Neural progenitor cell (in vitro differentiated cells): ENCODE results near the gene FMR1. TPM values are rescaled to one million over a fixed set of nuclear protein-coding genes. Genes with fewer than 3 reads are reported as not detected.

Source experiments
- DNase-seq: peaks from one replicate; pipeline ENCODE4 v3.0.0-alpha.2; 2016; ENCODE audit warnings: low spot score
- H2AFZ ChIP-seq: fragments of 200-600 bp; sonication (generic); replicated peaks from 2 replicates; pipeline ENCODE4 v1.6.1; 2016; ENCODE audit warnings: antibody characterized with exemption
- H3F3A ChIP-seq: fragments of 200-600 bp; sonication (generic); 2 replicates; pipeline ENCODE4 v1.6.1; 2016; ENCODE audit warnings: antibody characterized with exemption, low read depth
- H3K27ac ChIP-seq: fragments of 200-600 bp; sonication (generic); 2 replicates; pipeline ENCODE4 v1.5.1; 2016; ENCODE audit warnings: mild to moderate bottlenecking
- H3K27me3 ChIP-seq: fragments of 200-600 bp; sonication (generic); 2 replicates; pipeline ENCODE4 v1.6.1; 2016; ENCODE audit warnings: mild to moderate bottlenecking, moderate library complexity
- H3K36me3 ChIP-seq: fragments of 200-600 bp; sonication (generic); 2 replicates; pipeline ENCODE4 v1.5.1; 2016
- H3K4me1 ChIP-seq: fragments of 200-600 bp; sonication (generic); 2 replicates; pipeline ENCODE4 v1.6.1; 2016; ENCODE audit warnings: mixed run types
- H3K4me2 ChIP-seq: fragments of 200-600 bp; sonication (generic); 2 replicates; pipeline ENCODE4 v1.6.1; 2016
- H3K4me3 ChIP-seq: fragments of 200-600 bp; sonication (generic); 2 replicates; pipeline ENCODE4 v1.5.1; 2016
- H3K79me2 ChIP-seq: fragments of 200-600 bp; sonication (generic); 2 replicates; pipeline ENCODE4 v1.6.1; 2016; ENCODE audit warnings: low read depth
- H3K9ac ChIP-seq: fragments of 200-600 bp; sonication (generic); 2 replicates; pipeline ENCODE4 v1.6.1; 2016
- H3K9me3 ChIP-seq: fragments of 200-600 bp; sonication (generic); 2 replicates; pipeline ENCODE4 v1.5.1; 2016; ENCODE audit warnings: low read depth
- H4K20me1 ChIP-seq: fragments of 200-600 bp; sonication (generic); 2 replicates; pipeline ENCODE4 v1.6.1; 2016; ENCODE audit warnings: low read depth
- H3K27ac Mint-ChIP-seq: 3 replicates; pipeline ENCODE4 v1.8.0; 2021; ENCODE audit warnings: mixed read lengths
- H3K27me3 Mint-ChIP-seq: 2 replicates; pipeline ENCODE4 v1.8.0; 2022; ENCODE audit warnings: low read depth, mild to moderate bottlenecking, inconsistent platforms, moderate library complexity, mixed read lengths; ENCODE audit not compliant: insufficient read depth
- H3K36me3 Mint-ChIP-seq: 3 replicates; pipeline ENCODE4 v1.8.0; 2021; ENCODE audit warnings: mixed read lengths
- H3K4me1 Mint-ChIP-seq: 3 replicates; pipeline ENCODE4 v1.8.0; 2021; ENCODE audit warnings: mixed read lengths
- H3K4me3 Mint-ChIP-seq: 3 replicates; pipeline ENCODE4 v1.8.0; 2021; ENCODE audit warnings: mild to moderate bottlenecking, moderate library complexity, mixed read lengths
- H3K9me3 Mint-ChIP-seq: 3 replicates; pipeline ENCODE4 v1.8.0; 2020; ENCODE audit warnings: mixed read lengths
- EZH2 ChIP-seq: fragments of 200-600 bp; sonication (generic); IDR thresholded peaks from 2 replicates; pipeline ENCODE4 v1.6.1; 2017; ENCODE audit warnings: antibody characterized with exemption, mild to moderate bottlenecking, moderate library complexity
- EZH2phosphoT487 ChIP-seq: fragments of 200-600 bp; sonication (generic); IDR thresholded peaks from 2 replicates; pipeline ENCODE4 v1.6.1; 2017; ENCODE audit warnings: antibody characterized with exemption
- total RNA-seq: library from RNA; depleted of rRNA; stranded (reverse); fragments of >200 nt; gene quantifications from 2 replicates; pipeline ENCODE4 v1.2.3, GENCODE V29; 2015; ENCODE audit warnings: low replicate concordance
- TF ChIP-seq, protein P1 (sequence below): fragments of 200-600 bp; sonication (generic); IDR thresholded peaks from 2 replicates; pipeline ENCODE4 v1.5.1; 2017; ENCODE audit warnings: antibody characterized with exemption, mild to moderate bottlenecking

Gene FMR1
- total RNA-seq, 1 donor from 2014 or later: 61.1 TPM

DNA sequence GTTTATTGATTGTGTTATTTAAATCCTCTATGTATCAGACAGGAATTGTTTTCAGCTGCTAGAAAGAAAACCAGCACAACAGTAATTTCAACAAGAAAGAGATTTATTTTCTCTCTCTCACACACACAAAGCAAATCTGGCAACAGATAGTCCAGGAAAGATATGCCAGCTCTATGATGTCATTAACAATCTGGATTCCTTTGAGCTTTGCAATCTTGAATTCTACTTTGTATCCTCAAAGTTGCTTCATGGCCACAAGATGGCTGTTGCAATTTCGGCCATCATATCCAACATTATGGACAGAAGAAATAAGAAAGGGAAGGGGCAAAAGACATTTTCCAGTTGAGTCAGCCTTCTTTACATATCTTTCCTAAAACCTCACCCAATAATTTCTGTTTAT lies 19.8 kb upstream of the FMR1 start:
- no peak for DNase-seq
- Histone ChIP-seq H3K79me2 (no peaks in the 10 kb centered on the region), H4K20me1 (no peaks in the 10 kb centered on the region), H3K36me3 (no peaks in the 10 kb centered on the region), H3K4me1 (no peaks in the 10 kb centered on the region), H3K4me3 (no peak overlapping the region), H2AFZ (no peak overlapping the region), H3F3A (no peaks in the 10 kb centered on the region), H3K9ac (no peak overlapping the region), H3K27me3 (no peaks in the 10 kb centered on the region), H3K9me3 (no peaks in the 10 kb centered on the region), H3K27ac (no peak overlapping the region), H3K4me2 (no peak overlapping the region)
- Mint-ChIP-seq H3K4me3 (no peak overlapping the region), H3K4me1 (no peaks in the 10 kb centered on the region), H3K36me3 (no peaks in the 10 kb centered on the region), H3K9me3 (peaks cover 12% of the 10 kb centered on the region), H3K27me3 (peaks cover 2% of the 10 kb centered on the region), H3K27ac (no peak overlapping the region)
- TF ChIP-seq EZH2phosphoT487: no peak
- no peak for TF ChIP-seq EZH2
- TF ChIP-seq, protein P1, sequence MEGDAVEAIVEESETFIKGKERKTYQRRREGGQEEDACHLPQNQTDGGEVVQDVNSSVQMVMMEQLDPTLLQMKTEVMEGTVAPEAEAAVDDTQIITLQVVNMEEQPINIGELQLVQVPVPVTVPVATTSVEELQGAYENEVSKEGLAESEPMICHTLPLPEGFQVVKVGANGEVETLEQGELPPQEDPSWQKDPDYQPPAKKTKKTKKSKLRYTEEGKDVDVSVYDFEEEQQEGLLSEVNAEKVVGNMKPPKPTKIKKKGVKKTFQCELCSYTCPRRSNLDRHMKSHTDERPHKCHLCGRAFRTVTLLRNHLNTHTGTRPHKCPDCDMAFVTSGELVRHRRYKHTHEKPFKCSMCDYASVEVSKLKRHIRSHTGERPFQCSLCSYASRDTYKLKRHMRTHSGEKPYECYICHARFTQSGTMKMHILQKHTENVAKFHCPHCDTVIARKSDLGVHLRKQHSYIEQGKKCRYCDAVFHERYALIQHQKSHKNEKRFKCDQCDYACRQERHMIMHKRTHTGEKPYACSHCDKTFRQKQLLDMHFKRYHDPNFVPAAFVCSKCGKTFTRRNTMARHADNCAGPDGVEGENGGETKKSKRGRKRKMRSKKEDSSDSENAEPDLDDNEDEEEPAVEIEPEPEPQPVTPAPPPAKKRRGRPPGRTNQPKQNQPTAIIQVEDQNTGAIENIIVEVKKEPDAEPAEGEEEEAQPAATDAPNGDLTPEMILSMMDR: no peak

DNA sequence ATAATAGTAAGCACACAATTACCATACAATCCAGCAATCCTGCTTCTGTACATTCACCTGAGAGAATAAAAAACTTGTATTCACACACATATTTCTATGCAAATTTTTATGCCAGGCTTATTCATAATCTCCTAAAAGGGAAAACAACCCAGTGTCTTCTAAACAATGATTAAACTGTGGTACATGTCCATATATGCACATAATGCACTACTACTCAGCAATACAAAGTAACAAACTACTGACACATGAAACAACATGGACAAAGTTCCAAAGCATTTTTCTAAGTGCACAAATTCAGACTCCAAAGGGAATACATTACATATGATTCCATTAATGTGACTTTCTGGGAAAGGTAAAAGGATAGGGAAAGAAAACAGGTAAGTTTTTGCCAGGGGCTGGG lies 18.0 kb upstream of the FMR1 start:
- Histone ChIP-seq H3K4me3 (no peak overlapping the region), H3K4me1 (no peaks in the 10 kb centered on the region), H3K9ac (no peak overlapping the region), H2AFZ (no peak overlapping the region), H3K36me3 (no peaks in the 10 kb centered on the region), H4K20me1 (no peaks in the 10 kb centered on the region), H3K27ac (no peak overlapping the region), H3F3A (no peaks in the 10 kb centered on the region), H3K9me3 (no peaks in the 10 kb centered on the region), H3K4me2 (no peak overlapping the region), H3K27me3 (no peaks in the 10 kb centered on the region), H3K79me2 (no peaks in the 10 kb centered on the region)
- TF ChIP-seq EZH2phosphoT487 (no peak), EZH2 (no peak)
- TF ChIP-seq, protein P1: no peak
- Mint-ChIP-seq H3K27ac (no peak overlapping the region), H3K9me3 (peaks cover 12% of the 10 kb centered on the region), H3K4me3 (no peak overlapping the region), H3K36me3 (no peaks in the 10 kb centered on the region), H3K4me1 (no peaks in the 10 kb centered on the region), H3K27me3 (no peaks in the 10 kb centered on the region)
- DNase-seq: no peak

DNA sequence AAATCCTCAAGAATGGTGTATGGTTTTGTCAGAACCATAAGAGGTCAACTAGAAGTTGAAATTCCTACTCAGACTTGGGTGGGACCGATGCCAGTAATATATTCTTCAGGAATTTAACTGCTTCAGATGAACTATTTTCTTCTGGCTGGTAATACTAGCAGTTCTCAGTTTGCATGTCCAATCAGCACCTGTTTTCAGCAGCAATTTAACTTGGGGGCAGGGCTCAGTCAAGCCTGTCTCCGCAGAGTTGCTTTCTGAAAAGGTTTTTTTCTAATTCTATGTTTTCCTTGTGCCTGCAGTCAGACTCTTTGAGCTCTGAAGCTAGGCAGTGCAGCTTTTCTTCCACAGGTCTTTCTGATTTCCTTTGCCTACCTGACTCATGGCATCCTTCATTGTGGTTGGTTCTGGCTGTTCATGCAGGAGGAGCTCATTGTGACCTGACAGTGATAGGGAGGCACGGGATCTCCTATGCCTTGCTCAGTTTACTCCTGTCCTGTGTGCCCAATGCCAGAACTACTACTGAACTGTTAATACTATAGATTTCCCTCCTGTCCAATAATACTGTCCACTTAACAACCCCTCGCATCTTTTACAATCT lies 17.3 kb upstream of the FMR1 start:
- TF ChIP-seq EZH2phosphoT487: no peak
- TF ChIP-seq, protein P1: no peak
- TF ChIP-seq EZH2: no peak
- no peak overlapping the region for H3K4me3 Mint-ChIP-seq
- no peaks in the 10 kb centered on the region for H3K36me3 Mint-ChIP-seq
- Histone ChIP-seq H3K79me2 (no peaks in the 10 kb centered on the region), H3K27me3 (no peaks in the 10 kb centered on the region), H3K9ac (no peak overlapping the region), H3K9me3 (no peaks in the 10 kb centered on the region), H3F3A (no peaks in the 10 kb centered on the region), H4K20me1 (no peaks in the 10 kb centered on the region), H3K4me3 (no peak overlapping the region), H3K4me2 (no peak overlapping the region), H3K27ac (no peak overlapping the region), H2AFZ (peak overlapping the region; percentile 74), H3K36me3 (no peaks in the 10 kb centered on the region), H3K4me1 (no peaks in the 10 kb centered on the region)
- H3K9me3 Mint-ChIP-seq: peaks cover 12% of the 10 kb centered on the region
- peak; percentile 7 for DNase-seq
- no peaks in the 10 kb centered on the region for H3K4me1 Mint-ChIP-seq
- H3K27me3 Mint-ChIP-seq: no peaks in the 10 kb centered on the region
- H3K27ac Mint-ChIP-seq: no peak overlapping the region
